ENCODE results near the gene NDRG4.

DNA sequence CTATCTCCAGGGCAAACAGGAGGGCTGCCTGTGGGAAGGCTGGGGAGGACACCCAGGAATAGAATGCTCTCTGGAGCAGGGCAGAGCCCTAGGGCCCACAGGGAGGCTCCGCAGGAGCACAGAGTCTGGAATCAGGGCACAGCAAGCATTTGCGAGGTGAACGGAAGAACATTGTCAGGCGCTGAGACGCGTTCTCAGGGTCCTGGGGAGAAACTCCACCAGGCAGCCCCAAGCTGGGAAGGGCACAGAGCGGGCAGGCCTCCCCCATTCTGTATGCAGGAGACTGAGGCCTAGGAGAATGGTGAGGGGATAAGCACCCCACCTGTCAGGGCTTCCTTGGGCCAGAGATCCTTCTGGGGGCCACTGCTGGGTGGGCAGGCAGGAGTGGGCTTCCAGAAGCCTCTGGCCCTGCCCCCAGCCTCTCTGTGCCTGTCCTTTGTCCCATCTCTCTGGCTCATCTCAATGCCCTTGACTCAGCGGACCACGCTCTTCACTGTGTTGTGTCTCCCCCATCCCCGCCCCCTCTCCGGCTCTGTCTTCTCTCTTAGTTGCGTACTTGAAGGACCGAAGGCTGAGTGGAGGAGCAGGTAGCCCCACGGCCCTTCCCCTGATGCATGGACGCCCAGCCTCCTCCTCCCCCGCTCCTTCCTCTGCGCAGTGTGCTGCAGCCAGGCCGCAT lies 10.3 kb downstream of the NDRG4 start:
- TF ChIP-seq EZH2 (IDR thresholded peaks at IDR 0.05; ENCODE audit: insufficient read depth, poor library complexity, severe bottlenecking) = no peak
- no peak for TF ChIP-seq EZH2phosphoT487 (IDR thresholded peaks at IDR 0.05; ENCODE audit: insufficient read depth, low read depth)

Measured in GM23248 (cell line).